ENCODE results near the gene TLX1.

- TF ChIP-seq EZH2 (IDR thresholded peaks at IDR 0.05) (no peak), POLR2AphosphoS5 (IDR thresholded peaks at IDR 0.05; ENCODE audit: borderline replicate concordance, low read depth, low read length) (no peak), FOXP2 (optimal IDR thresholded peaks at IDR 0.05; ENCODE audit: control extremely low read depth, extremely low read length, insufficient read depth) (no peak)
Measured at GRCh38 chr10:101123085-101123814, 7.8 kb upstream of the TLX1 start.
